Caco-2 (cell line): ENCODE measurements around the gene KHDC4. TPM values are rescaled to one million over a fixed set of nuclear protein-coding genes. Genes with fewer than 3 reads are reported as not detected.

Source experiments
- BruUV-seq: library from RNA; stranded (reverse); fragments of 400-500 nt; replicated peaks from 2 replicates; lab custom pipeline; 2021; lab: Mats Ljungman, UMichigan
- CTCF ChIA-PET: fragments of 300-600 bp; sonication (Branson Sonifier 250); formaldehyde crosslinking; loops from one replicate; lab custom pipeline; 2022; ENCODE audit warnings: antibody characterized with exemption; lab: Charles Lee
- POLR2A ChIA-PET: fragments of 300-600 bp; sonication (Branson Sonifier 250); formaldehyde crosslinking; loops from one replicate; lab custom pipeline; 2022; ENCODE audit warnings: antibody characterized with exemption; lab: Charles Lee
- DNase-seq, 2 experiments: peaks; one replicate each; pipeline versions ENCODE4 v3.0.0 to v3.0.0-alpha.2; 2020 to 2022
- H3K27me3 ChIP-seq: replicated peaks from 2 replicates; pipeline ENCODE4 v1.6.0; 2011; ENCODE audit warnings: low read length; ENCODE audit not compliant: control insufficient read depth, insufficient read depth
- H3K36me3 ChIP-seq: 2 replicates; pipeline ENCODE4 v1.5.1; 2011; ENCODE audit warnings: low read length; ENCODE audit not compliant: control insufficient read depth, insufficient read depth
- H3K4me1 ChIP-seq: fragments of 250-450 bp; sonication (Bioruptor Pico); 2 replicates; pipeline ENCODE4 v1.5.1; 2020; ENCODE audit warnings: mild to moderate bottlenecking
- H3K4me3 ChIP-seq: 2 replicates; pipeline ENCODE4 v1.5.1; 2011; ENCODE audit warnings: low read depth, mild to moderate bottlenecking, control low read depth, low read length
- H3K9me3 ChIP-seq: fragments of 250-450 bp; sonication (Bioruptor Pico); 2 replicates; pipeline ENCODE4 v1.5.1; 2020; ENCODE audit warnings: mild to moderate bottlenecking, moderate library complexity
- H3K27ac Mint-ChIP-seq: one replicate; pipeline ENCODE4 v1.8.0; 2022; ENCODE audit warnings: mixed read lengths; ENCODE audit not compliant: unreplicated experiment
- H3K27me3 Mint-ChIP-seq: one replicate; pipeline ENCODE4 v1.8.0; 2022; ENCODE audit warnings: mixed read lengths; ENCODE audit not compliant: insufficient read depth, unreplicated experiment
- H3K36me3 Mint-ChIP-seq: one replicate; pipeline ENCODE4 v1.8.0; 2022; ENCODE audit warnings: mild to moderate bottlenecking, mixed read lengths; ENCODE audit not compliant: insufficient read depth, unreplicated experiment
- H3K4me1 Mint-ChIP-seq: one replicate; pipeline ENCODE4 v1.8.0; 2022; ENCODE audit warnings: low read depth, mixed read lengths; ENCODE audit not compliant: unreplicated experiment
- H3K4me3 Mint-ChIP-seq: one replicate; pipeline ENCODE4 v1.8.0; 2022; ENCODE audit warnings: mild to moderate bottlenecking, moderate library complexity, mixed read lengths; ENCODE audit not compliant: unreplicated experiment
- H3K9me3 Mint-ChIP-seq: one replicate; pipeline ENCODE4 v1.8.0; 2022; ENCODE audit warnings: mixed read lengths; ENCODE audit not compliant: unreplicated experiment
- CTCF ChIP-seq, 2 experiments: fragments of 200-600 bp in 1 of 2; IDR thresholded peaks; 1 replicate in 1 of 2; 2 replicates in 1 of 2; pipeline versions ENCODE4 v1.5.1 to v1.8.0; 2011 to 2022; ENCODE audit warnings: antibody characterized with exemption in 1 of 2, control low read depth in 1 of 2, inconsistent platforms in 1 of 2, low read depth in 1 of 2, low read length in 1 of 2, mild to moderate bottlenecking in 1 of 2, moderate library complexity in 1 of 2; ENCODE audit not compliant: insufficient read depth in 1 of 2, severe bottlenecking in 1 of 2, unreplicated experiment in 1 of 2
- intact Hi-C: fragments of 100-400 bp; cut with micrococcal nuclease; formaldehyde crosslinking; loops from one replicate; pipeline ENCODE4 v1.10.0; 2022; ENCODE audit not compliant: unreplicated experiment
- total RNA-seq: library from RNA; stranded (reverse); gene quantifications from 2 replicates; pipeline ENCODE4 v1.2.3, GENCODE V29; 2022

KHDC4 gene
- total RNA-seq, 1 experiment from 2014 or later, result 68.5 TPM

GRCh38 chr1:155950829-155951228, 16.6 kb upstream of the KHDC4 start:
- POLR2A ChIA-PET, result no interaction called here
- no peak for DNase-seq
- Mint-ChIP-seq H3K4me3 (no peak overlapping the region), H3K36me3 (peaks cover 86% of the 10 kb centered on the region), H3K27ac (no peak overlapping the region), H3K4me1 (no peaks in the 10 kb centered on the region), H3K9me3 (no peaks in the 10 kb centered on the region), H3K27me3 (no peaks in the 10 kb centered on the region)
- BruUV-seq, result no TSS peak
- Histone ChIP-seq H3K4me3 (no peak overlapping the region), H3K36me3 (peaks cover 4% of the 10 kb centered on the region), H3K9me3 (no peaks in the 10 kb centered on the region), H3K4me1 (no peaks in the 10 kb centered on the region), H3K27me3 (no peaks in the 10 kb centered on the region)
- intact Hi-C loops, result no loop called here
- CTCF ChIA-PET, result interaction anchor here (0.6 to 0.9 kb wide), 2 partner anchors 8 to 13 kb away, joined by 3 to 5 read pairs; no protein-coding TSS in a partner anchor
- TF ChIP-seq CTCF (IDR thresholded peaks at IDR 0.05; ENCODE audit: insufficient read depth in 1 of 2, low read depth in 1 of 2, low read length in 1 of 2, severe bottlenecking in 1 of 2, unreplicated experiment in 1 of 2), result no peak

GRCh38 chr1:155947741-155948140, 13.5 kb upstream of the KHDC4 start:
- Mint-ChIP-seq H3K27me3 (no peaks in the 10 kb centered on the region), H3K36me3 (peaks cover 76% of the 10 kb centered on the region), H3K27ac (no peak overlapping the region), H3K4me1 (peaks cover 11% of the 10 kb centered on the region), H3K9me3 (no peaks in the 10 kb centered on the region), H3K4me3 (no peak overlapping the region)
- POLR2A ChIA-PET, result no interaction called here
- BruUV-seq, result no TSS peak
- DNase-seq, result no peak
- no peak for TF ChIP-seq CTCF (IDR thresholded peaks at IDR 0.05; ENCODE audit: insufficient read depth in 1 of 2, low read depth in 1 of 2, low read length in 1 of 2, severe bottlenecking in 1 of 2, unreplicated experiment in 1 of 2)
- Histone ChIP-seq H3K4me3 (no peak overlapping the region), H3K27me3 (no peaks in the 10 kb centered on the region), H3K9me3 (no peaks in the 10 kb centered on the region), H3K36me3 (peaks cover 2% of the 10 kb centered on the region), H3K4me1 (peaks cover 9% of the 10 kb centered on the region; the same call in 1 of the 2 replicates)
- CTCF ChIA-PET, result no interaction called here
- intact Hi-C loops, result no loop called here

GRCh38 chr1:155947292-155947691, 13.1 kb upstream of the KHDC4 start:
- H3K9me3 ChIP-seq, result no peaks in the 10 kb centered on the region
- no peak overlapping the region for H3K4me3 ChIP-seq
- no TSS peak for BruUV-seq
- Mint-ChIP-seq H3K36me3 (peaks cover 77% of the 10 kb centered on the region), H3K4me3 (no peak overlapping the region), H3K27me3 (no peaks in the 10 kb centered on the region), H3K9me3 (no peaks in the 10 kb centered on the region), H3K4me1 (peaks cover 11% of the 10 kb centered on the region), H3K27ac (no peak overlapping the region)
- DNase-seq, result no peak
- peaks cover 2% of the 10 kb centered on the region for H3K36me3 ChIP-seq
- no peaks in the 10 kb centered on the region for H3K27me3 ChIP-seq
- CTCF ChIA-PET, result no interaction called here
- intact Hi-C loops, result no loop called here
- POLR2A ChIA-PET, result no interaction called here
- TF ChIP-seq CTCF (IDR thresholded peaks at IDR 0.05; ENCODE audit: insufficient read depth in 1 of 2, low read depth in 1 of 2, low read length in 1 of 2, severe bottlenecking in 1 of 2, unreplicated experiment in 1 of 2), result no peak
- peaks cover 9% of the 10 kb centered on the region; the same call in 1 of the 2 replicates for H3K4me1 ChIP-seq
